SHP77 (cell line): ENCODE data around the gene SH3PXD2A.
A peak's percentile ranks its signal among the peaks of the same experiment; 100 is the strongest.

Experiments used
- DNase-seq, 2 experiments: peaks; one replicate each; lab custom pipeline; 2025; lab: John Stamatoyannopoulos, UW

Gene SH3PXD2A

DNA sequence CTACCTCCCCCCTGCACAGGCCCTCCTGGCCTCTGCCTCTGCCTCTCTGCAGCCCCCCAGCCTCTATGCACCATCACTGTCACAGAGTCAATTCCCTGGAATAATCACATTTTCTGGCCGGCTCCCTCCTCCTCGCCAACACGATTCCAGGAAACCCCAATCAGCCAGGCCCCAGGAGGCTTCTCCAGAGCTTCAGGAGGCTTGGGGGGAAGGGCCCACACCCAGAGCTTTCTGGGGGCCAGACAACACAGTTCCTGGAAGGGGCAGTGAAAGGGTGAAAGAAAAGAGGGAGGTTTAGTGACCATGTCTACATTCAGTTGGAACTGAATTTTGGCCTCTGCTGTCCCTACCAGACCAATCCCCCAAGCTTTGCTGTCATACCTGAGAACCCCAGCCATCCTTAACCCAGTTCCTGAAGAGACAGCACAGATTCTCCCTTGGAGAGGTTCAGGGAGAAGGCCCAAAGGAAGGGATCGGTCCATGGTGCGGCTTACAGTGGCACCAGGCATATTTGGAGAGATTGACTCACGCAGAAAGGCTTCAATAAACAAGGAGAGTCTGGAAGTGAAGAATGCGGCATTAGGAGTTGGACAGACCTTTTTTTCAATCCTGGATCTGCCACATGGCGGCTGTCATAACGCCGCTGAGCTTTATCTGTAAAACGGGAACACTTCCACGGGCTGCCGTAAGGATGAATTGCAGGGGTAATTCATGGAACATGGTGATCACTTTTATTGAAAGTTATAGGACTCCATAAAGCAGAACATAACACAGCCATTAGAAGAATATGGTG is 272.8 kb downstream of the SH3PXD2A start:
- DNase-seq, result no peak

DNA sequence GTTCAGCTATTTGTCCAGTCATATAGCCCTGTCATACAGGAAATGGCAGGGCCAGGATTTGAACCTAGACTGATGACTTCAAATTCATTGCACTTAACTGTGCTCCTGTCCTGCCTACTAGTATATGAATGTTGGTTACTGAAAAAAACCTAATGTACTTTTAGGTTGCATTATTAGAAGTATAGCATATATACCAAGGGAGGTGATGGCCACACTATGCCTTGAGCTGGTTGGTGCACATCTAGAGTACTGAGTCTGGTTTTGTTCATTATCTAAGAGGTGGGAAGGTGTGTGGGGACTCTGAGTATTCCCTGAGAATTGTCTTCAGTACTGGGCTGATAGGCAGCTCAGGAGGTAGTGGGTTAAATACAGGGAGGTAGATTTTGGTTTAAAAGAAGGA is 273.9 kb downstream of the SH3PXD2A start:
- no peak for DNase-seq

GRCh38 chr10:103580430-103580829 is 274.9 kb downstream of the SH3PXD2A start:
- DNase-seq, result no peak

- no peak for DNase-seq
Observed at GRCh38 chr10:103580011-103580410, 275.4 kb downstream of the SH3PXD2A start.

- DNase-seq, result peak in 1 of 2 experiments; percentile 33
Observed at GRCh38 chr10:103578782-103579382, 276.5 kb downstream of the SH3PXD2A start.

DNA sequence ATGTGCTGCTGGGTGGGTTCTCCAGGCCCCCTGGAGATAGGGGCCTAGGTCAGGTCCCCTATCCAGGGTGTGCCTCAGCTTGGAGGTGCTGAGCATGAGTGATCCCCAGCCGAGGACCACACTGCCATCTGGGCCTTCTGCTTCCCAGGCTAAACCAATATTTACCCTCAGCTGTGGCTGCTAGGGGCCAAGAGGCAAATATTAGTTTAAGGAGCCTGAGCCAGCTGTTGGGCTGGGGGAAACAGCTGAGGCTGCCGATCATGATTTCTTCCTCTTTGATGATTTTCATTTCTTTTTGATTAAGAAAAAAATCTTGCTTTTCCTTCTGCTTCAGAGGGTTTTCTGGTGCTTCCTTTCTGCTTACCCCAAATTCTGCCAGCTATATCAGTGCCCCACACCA is 278.5 kb downstream of the SH3PXD2A start:
- DNase-seq, result peak; percentile 88 to 90

GRCh38 chr10:103576076-103576471 is 279.3 kb downstream of the SH3PXD2A start:
- no peak for DNase-seq

- DNase-seq, result peak in 1 of 2 experiments; percentile 37
Observed at GRCh38 chr10:103575416-103576075, 279.8 kb downstream of the SH3PXD2A start.

- DNase-seq, result no peak
Observed at GRCh38 chr10:103574097-103575061, 281.0 kb downstream of the SH3PXD2A start.

DNA sequence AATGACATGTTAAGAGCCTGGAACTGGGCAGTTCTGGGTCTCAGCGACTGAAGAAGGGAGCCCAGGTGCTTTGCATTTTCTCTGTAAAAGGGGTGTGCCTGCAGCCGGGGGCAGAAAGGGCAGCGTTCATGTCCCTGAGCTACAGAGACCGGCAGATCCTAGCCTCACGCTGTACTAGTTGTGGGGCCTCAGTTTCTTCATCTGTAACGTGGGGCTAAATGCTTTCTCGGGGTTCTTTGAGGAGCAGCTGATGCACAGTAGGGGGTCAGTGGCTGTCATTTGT is 282.2 kb downstream of the SH3PXD2A start:
- no peak for DNase-seq

- no peak for DNase-seq
Observed at GRCh38 chr10:103572347-103573204, 282.8 kb downstream of the SH3PXD2A start.

DNA sequence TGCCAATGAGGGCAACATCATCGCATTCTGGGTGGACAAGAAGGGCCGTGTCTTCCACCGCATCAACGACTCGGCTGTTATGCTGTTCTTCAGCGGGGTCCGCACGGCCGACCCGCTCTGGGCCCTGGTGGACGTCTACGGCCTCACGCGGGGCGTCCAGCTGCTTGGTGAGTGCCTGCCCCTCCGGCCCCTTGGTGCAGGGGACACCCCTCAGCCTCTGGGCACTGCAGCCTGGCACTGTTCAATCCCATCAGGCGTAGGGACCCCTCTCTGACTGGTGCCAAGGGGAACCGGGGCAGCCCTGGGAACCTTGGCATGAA is 283.8 kb downstream of the SH3PXD2A start:
- DNase-seq, result no peak

- DNase-seq, result no peak
Observed at GRCh38 chr10:103570844-103571655, 284.3 kb downstream of the SH3PXD2A start.

DNA sequence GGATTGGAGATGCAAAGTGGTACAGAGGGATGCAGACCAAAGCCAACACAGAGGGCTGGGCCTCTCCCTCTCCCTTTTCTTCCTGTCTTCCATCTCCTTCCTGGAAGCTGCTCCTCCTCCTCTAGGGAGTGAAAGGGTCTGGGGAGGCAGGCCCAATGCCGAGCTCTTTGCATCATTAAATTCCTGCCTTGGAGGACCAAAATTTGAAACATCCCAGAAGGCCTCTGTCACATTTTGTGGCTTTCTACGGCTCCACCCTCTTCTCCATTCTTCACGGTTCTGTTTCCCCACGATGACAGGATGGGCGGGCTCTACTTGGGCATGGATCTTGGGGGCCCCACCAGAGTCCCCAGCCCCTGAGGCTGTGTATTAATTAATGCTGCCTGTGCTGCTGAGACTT is 285.5 kb downstream of the SH3PXD2A start:
- DNase-seq, result no peak

GRCh38 chr10:103568505-103568904 is 286.9 kb downstream of the SH3PXD2A start:
- DNase-seq, result no peak

DNA sequence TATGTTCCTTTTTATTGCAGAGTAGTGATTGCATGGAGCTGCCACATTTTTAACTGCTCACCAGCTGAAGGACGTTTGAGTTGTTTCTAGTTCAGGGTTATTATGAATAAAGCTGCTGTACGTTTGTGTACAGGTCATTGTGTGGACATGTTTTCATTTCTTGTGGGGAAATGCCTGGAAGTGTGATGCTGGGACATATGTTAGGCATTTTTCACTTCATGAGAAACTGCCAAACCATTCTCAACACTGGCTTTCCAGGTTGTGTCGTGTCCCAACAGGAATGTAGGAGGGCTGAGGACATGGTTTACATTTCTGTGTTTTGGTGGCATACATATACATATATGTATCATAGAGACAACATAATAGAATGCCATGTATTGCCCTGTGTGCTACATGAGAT is 288.8 kb downstream of the SH3PXD2A start:
- DNase-seq, result no peak

DNA sequence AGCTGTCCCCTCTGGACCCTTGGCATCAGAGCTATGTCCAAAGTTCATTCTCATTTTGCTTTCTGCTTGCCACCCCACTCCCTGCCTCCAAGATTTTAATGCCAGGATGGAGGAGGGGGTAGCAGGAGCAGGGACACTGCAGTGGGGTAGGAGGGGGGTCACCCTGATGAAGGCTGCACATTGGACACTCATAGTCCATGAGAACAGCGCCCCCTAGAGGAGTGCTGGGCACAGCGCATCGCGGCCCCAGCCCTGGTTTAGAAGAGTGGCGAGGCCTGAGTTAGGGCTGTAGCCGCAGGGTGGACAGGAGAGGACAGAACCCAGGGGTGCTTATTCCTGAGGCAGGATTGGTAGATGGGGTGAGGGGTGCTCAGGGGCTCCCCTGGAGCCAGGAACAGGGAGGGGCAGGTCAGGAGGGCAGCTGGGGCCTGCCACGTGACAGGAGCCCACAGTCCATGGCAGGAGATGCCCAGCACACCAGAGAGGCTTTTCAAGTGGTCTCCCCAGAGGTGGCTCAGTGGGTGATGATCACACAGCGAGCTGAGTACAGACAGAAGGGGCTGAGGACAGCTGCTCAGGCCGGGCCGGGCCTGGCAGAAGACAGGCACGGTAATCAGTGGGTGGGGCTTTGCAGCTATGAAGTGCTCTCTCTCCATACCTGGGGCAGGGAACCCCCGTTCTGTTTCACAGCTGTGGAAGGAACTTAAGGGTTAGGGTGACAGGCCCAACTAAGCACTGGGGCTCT is 290.4 kb downstream of the SH3PXD2A start:
- peak; percentile 25 to 26 for DNase-seq

DNA sequence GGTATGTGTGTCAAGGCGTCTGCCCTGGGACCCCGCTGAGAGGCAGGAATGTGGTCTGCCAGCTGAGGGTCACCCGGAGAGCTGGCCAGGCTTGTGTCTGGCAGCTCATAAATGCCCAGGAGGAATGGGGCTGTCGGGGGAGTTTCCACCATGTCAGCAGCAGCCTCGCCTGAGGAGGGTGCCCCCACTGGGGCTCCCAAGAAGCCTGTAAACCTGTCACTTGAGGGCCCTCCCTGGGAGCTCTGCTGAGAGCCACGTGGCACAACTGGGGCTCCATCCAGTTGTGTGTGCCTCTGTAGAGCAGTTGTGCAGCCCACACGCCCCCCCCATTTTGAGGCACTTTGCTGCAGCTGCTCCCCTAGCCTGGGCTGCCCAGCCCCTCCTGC is 291.3 kb downstream of the SH3PXD2A start:
- DNase-seq, result no peak

GRCh38 chr10:103563231-103564115 is 291.9 kb downstream of the SH3PXD2A start:
- DNase-seq, result no peak
